Fibroblast of mammary gland (primary cell): ENCODE data around the gene APOO.

ENCODE experiments used
- DNase-seq: peaks from one replicate; pipeline ENCODE4 v3.0.0-alpha.2; 2010; ENCODE audit warnings: low read depth
- H3K4me3 ChIP-seq: 2 replicates; pipeline ENCODE4 v1.5.1; 2011; ENCODE audit warnings: low read depth, mild to moderate bottlenecking, low read length, moderate library complexity; ENCODE audit not compliant: control insufficient read depth
- TF ChIP-seq, protein P1 (sequence below): conservative IDR thresholded peaks from 2 replicates; pipeline ENCODE4 v1.5.1; 2011; ENCODE audit warnings: low read depth, low read length, inconsistent platforms; ENCODE audit not compliant: control insufficient read depth, insufficient read depth

APOO gene

GRCh38 chrX:23907111-23907497, 634 bp downstream of the APOO start:
- no peak for DNase-seq
- TF ChIP-seq, protein P1, sequence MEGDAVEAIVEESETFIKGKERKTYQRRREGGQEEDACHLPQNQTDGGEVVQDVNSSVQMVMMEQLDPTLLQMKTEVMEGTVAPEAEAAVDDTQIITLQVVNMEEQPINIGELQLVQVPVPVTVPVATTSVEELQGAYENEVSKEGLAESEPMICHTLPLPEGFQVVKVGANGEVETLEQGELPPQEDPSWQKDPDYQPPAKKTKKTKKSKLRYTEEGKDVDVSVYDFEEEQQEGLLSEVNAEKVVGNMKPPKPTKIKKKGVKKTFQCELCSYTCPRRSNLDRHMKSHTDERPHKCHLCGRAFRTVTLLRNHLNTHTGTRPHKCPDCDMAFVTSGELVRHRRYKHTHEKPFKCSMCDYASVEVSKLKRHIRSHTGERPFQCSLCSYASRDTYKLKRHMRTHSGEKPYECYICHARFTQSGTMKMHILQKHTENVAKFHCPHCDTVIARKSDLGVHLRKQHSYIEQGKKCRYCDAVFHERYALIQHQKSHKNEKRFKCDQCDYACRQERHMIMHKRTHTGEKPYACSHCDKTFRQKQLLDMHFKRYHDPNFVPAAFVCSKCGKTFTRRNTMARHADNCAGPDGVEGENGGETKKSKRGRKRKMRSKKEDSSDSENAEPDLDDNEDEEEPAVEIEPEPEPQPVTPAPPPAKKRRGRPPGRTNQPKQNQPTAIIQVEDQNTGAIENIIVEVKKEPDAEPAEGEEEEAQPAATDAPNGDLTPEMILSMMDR = no peak
- peak overlapping the region; percentile 64 for H3K4me3 ChIP-seq

DNA sequence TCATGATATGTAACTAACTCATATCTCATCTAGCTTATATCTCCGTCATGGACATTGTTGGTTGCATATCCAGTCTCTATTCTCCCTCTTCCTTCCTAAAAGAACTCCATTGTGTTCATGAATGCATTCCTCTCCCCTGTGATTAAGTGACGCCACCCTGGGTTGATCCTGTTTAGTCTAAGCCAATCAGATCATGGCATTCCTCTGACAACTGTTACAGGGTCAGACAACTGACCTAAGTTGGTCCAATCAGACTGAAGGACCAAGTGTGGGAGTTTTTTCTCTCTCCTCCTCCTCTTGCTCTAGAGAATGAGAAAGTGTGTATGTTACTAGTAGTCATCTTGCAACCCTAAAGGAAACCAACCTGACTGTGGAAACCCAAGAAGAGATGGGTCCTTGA, 3.6 kb downstream of the APOO start:
- H3K4me3 ChIP-seq = no peak overlapping the region
- peak; percentile 69 for DNase-seq
- TF ChIP-seq, protein P1 = no peak

DNA sequence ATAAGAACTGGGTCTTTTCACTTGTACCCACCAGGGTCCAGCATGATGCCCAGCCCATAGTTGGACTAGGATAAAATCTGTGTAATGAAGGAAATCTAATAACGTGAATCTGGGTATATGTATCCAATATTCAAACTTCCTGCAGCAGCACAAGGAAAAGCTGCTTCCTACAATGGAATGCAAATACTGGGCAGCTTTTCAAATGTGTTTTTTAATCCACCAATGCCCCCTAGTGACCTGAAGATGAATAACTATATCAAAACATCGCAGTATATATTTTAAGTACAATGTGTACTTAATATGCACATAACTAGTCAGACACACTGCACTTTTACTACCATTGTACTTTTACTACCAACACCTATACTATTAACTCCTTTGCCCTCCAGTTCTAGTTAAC, 5.3 kb downstream of the APOO start:
- TF ChIP-seq, protein P1 = peak; percentile 52
- peak; percentile 72 for DNase-seq
- H3K4me3 ChIP-seq = no peak overlapping the region

- no peak overlapping the region for H3K4me3 ChIP-seq
- peak; percentile 85 for DNase-seq
- TF ChIP-seq, protein P1 = peak; percentile 64
Observed at GRCh38 chrX:23901805-23902204, 5.9 kb downstream of the APOO start.

DNA sequence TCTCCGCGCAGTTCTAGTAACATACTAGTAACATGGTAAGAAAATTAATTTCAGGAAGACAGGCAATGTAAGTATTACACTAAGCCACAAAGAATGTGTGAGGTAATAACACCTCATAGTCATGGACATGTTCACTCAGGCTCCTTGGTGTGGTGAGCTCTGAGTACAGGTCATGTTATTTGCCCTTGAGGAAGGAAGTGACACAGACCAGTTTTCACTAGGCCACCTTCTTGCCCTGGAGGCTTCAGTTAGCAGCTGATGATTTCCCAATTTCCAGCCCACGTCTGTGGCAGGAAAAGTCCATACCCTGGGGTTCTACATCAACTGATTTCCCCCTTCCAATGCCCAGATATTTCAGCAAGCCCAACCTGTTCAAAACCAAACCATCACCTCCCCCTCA, 6.7 kb downstream of the APOO start:
- TF ChIP-seq, protein P1 = no peak
- no peak overlapping the region for H3K4me3 ChIP-seq
- DNase-seq = peak; percentile 83

GRCh38 chrX:23900220-23900797, 7.4 kb downstream of the APOO start:
- TF ChIP-seq, protein P1 = no peak
- no peak overlapping the region for H3K4me3 ChIP-seq
- DNase-seq = peak; percentile 58
